Upper lobe of left lung (tissue), 6 donors: Measurements from ENCODE around the gene MVK. TPM values are rescaled to one million over a fixed set of nuclear protein-coding genes. Genes with fewer than 3 reads are reported as not detected.

Experiments
- ATAC-seq, 2 donors: fragments of 200-7000 bp; cut with Tn5 transposase; one replicate each; pipeline ENCODE4 v1.9.1; 2022; ENCODE audit warnings: mild to moderate bottlenecking in 2 of 2, moderate library complexity in 2 of 2; ENCODE audit not compliant: low FRiP score in 2 of 2
- DNase-seq, 2 donors: peaks; one replicate each; pipeline ENCODE4 v3.0.0-alpha.2; 2019 to 2020
- H3K27ac ChIP-seq, 4 donors: fragments of 200-600 bp; sonication (generic); one replicate each; pipeline ENCODE4 v1.5.1; 2016 to 2019
- H3K27me3 ChIP-seq, 4 donors: fragments of 200-600 bp; sonication (generic); one replicate each; pipeline ENCODE4 v1.5.1; 2017 to 2019
- H3K36me3 ChIP-seq, 4 donors: fragments of 200-600 bp; sonication (generic); one replicate each; pipeline ENCODE4 v1.5.1; 2016 to 2019
- H3K4me1 ChIP-seq, 4 donors: fragments of 200-600 bp; sonication (generic); one replicate each; pipeline ENCODE4 v1.5.1; 2018 to 2019
- H3K4me3 ChIP-seq, 4 donors: fragments of 200-600 bp; sonication (generic); one replicate each; pipeline ENCODE4 v1.5.1; 2017 to 2019; ENCODE audit warnings: mild to moderate bottlenecking in 2 of 4, moderate library complexity in 1 of 4
- H3K9me3 ChIP-seq, 4 donors: fragments of 200-600 bp; sonication (generic); one replicate each; pipeline ENCODE4 v1.5.1; 2018 to 2019
- CTCF ChIP-seq, 6 experiments: fragments of 450-650 bp in 4 of 6; fragments of 200-600 bp in 2 of 6; sonication (generic) in 2 of 6; IDR thresholded peaks; one replicate each; pipeline ENCODE4 v1.5.1; 2016 to 2019; ENCODE audit warnings: antibody characterized with exemption in 6 of 6
- EP300 ChIP-seq, 4 donors: sonication (generic); formaldehyde crosslinking; IDR thresholded peaks; one replicate each; pipeline ENCODE4 v1.5.1; 2017; ENCODE audit warnings: antibody characterized with exemption in 4 of 4, control low read depth in 2 of 4
- POLR2A ChIP-seq, 4 donors: fragments of 450-650 bp; IDR thresholded peaks; one replicate each; pipeline ENCODE4 v1.5.1; 2016 to 2017; ENCODE audit warnings: antibody characterized with exemption in 4 of 4, mild to moderate bottlenecking in 2 of 4
- POLR2AphosphoS5 ChIP-seq, 2 donors: sonication (generic); formaldehyde crosslinking; IDR thresholded peaks; one replicate each; pipeline ENCODE4 v1.5.1; 2017; ENCODE audit warnings: antibody characterized with exemption in 2 of 2
- WGBS, 2 donors: methylation state at CpG; one replicate each; pipeline ENCODE4 v1.1.5; 2017 to 2018; 5-methylcytosine and 5-hydroxymethylcytosine counted together
- total RNA-seq, 6 donors: library from RNA; depleted of rRNA in 4 of 6; stranded (reverse); fragments of >200 nt in 4 of 6; gene quantifications; one replicate each; pipeline versions ENCODE4 v1.1.0 to v1.2.1, GENCODE V29; 2016 to 2021
- donor health status: DM: no; HTN: no; CAD: no; lungs with moderate emphysema.
- donor health status: DM: no; HTN: yes; CAD: no; lungs with severe emphysema.

MVK gene
- total RNA-seq, 6 donors from 2014 or later: 22.2 to 56.2 (median 41.5) TPM

- Histone ChIP-seq H3K4me1 (no peaks in the 10 kb centered on the region), H3K27me3 (no peaks in the 10 kb centered on the region), H3K9me3 (peaks cover 0 to 3% (median 0%) of the 10 kb centered on the region in 4 donors), H3K27ac (no peak overlapping the region), H3K4me3 (no peak overlapping the region), H3K36me3 (peaks cover 10 to 88% (median 48%) of the 10 kb centered on the region in 4 donors)
- no peak for TF ChIP-seq CTCF (IDR thresholded peaks at IDR 0.05)
- no peak for TF ChIP-seq POLR2AphosphoS5 (IDR thresholded peaks at IDR 0.05)
- TF ChIP-seq EP300 (IDR thresholded peaks at IDR 0.05): no peak
- no peak for TF ChIP-seq POLR2A (IDR thresholded peaks at IDR 0.05)
- DNase-seq (no peak), ATAC-seq (no peak)
- 91 to 96% methylated on average over 6 to 7 of the region's 8 CpGs for WGBS, 2 donors
Observed at GRCh38 chr12:109566424-109566823, 7.2 kb upstream of the MVK start.

- DNase-seq: no peak
- ATAC-seq: no peak
Observed at GRCh38 chr12:109567296-109567695, 6.3 kb upstream of the MVK start.

DNA sequence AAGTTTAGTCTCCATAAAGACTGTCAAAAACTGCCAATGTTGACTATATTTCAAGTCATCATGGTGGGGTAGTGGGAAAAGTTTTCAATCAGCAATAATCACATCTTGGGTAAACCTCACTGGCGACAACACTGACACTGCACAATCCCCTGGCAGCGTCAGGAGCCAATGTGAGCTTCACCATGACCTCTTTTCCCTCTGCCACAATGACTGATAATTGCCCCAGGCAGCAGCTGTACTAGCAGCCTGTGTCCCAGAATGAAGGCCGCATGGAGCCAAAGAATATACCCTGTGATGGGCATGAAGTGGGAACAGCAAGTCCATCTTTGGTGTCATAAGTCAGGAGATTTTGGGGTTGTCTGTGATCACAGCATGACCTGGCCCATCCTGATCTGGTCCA, 5.6 kb upstream of the MVK start:
- Histone ChIP-seq H3K36me3 (peaks cover 10 to 74% (median 42%) of the 10 kb centered on the region in 4 donors), H3K4me1 (peaks cover 5 to 8% (median 6%) of the 10 kb centered on the region in 4 donors), H3K9me3 (no peaks in the 10 kb centered on the region), H3K4me3 (no peak overlapping the region), H3K27ac (no peak overlapping the region), H3K27me3 (no peaks in the 10 kb centered on the region)
- no peak for ATAC-seq
- 90 to 100% methylated on average over 3 of the region's 3 CpGs for WGBS, 2 donors
- DNase-seq: no peak
- TF ChIP-seq POLR2AphosphoS5 (IDR thresholded peaks at IDR 0.05) (no peak), EP300 (IDR thresholded peaks at IDR 0.05) (no peak), CTCF (IDR thresholded peaks at IDR 0.05) (no peak), POLR2A (IDR thresholded peaks at IDR 0.05) (no peak)

More at GRCh38 chr12:109567296-109567695, 6.3 kb upstream of the MVK start:
- H3K9me3 ChIP-seq: peaks cover 0 to under 1% (median 0%) of the 10 kb centered on the region in 4 donors
- peaks cover 0 to 1% (median under 1%) of the 10 kb centered on the region in 4 donors for H3K4me1 ChIP-seq
- H3K36me3 ChIP-seq: peaks cover 10 to 79% (median 45%) of the 10 kb centered on the region in 4 donors
- TF ChIP-seq EP300 (IDR thresholded peaks at IDR 0.05) (no peak), POLR2A (IDR thresholded peaks at IDR 0.05) (no peak), CTCF (IDR thresholded peaks at IDR 0.05) (no peak), POLR2AphosphoS5 (IDR thresholded peaks at IDR 0.05) (no peak)
- no peak overlapping the region for H3K27ac ChIP-seq
- WGBS, 2 donors: 82 to 96% methylated on average over 9 to 10 of the region's 10 CpGs
- no peak overlapping the region for H3K4me3 ChIP-seq
- no peaks in the 10 kb centered on the region for H3K27me3 ChIP-seq

DNA sequence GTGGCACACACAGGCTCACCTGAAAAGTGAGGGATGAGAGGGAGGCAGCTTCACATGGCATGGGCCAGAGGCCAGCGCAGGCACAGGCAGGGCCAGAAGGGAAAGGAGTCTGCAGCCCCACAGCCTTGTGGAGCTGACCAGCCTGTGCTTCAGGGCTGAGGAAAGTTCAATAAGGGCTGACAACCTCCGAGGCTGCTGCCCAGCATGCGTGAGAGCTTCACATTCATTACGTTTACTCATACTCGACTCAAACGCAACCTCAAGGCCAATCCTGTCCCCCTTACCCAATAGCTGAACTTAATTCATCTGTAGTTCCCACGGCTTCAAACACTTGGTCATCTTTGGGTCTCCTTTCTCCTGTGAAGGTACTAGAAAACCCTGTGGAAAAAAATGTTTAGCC, 5.1 kb upstream of the MVK start:
- no peak for ATAC-seq
- Histone ChIP-seq H3K27ac (no peak overlapping the region), H3K9me3 (no peaks in the 10 kb centered on the region), H3K27me3 (no peaks in the 10 kb centered on the region), H3K36me3 (peaks cover 10 to 68% (median 39%) of the 10 kb centered on the region in 4 donors), H3K4me3 (no peak overlapping the region), H3K4me1 (peaks cover 5 to 10% (median 6%) of the 10 kb centered on the region in 4 donors)
- no peak for DNase-seq
- WGBS, 2 donors: 81 to 94% methylated on average over 7 of the region's 7 CpGs
- no peak for TF ChIP-seq POLR2AphosphoS5 (IDR thresholded peaks at IDR 0.05)
- no peak for TF ChIP-seq POLR2A (IDR thresholded peaks at IDR 0.05)
- no peak for TF ChIP-seq EP300 (IDR thresholded peaks at IDR 0.05)
- no peak for TF ChIP-seq CTCF (IDR thresholded peaks at IDR 0.05)
